GM12878 (cell line): ENCODE measurements around the gene CEACAM6. TPM values are rescaled to one million over a fixed set of nuclear protein-coding genes. Genes with fewer than 3 reads are reported as not detected.

Experiments used
- ATAC-seq: fragments of 200-7000 bp; cut with Tn5 transposase; 3 replicates; pipeline ENCODE4 v1.9.1; 2020; ENCODE audit warnings: mild to moderate bottlenecking, moderate library complexity
- BruUV-seq: library from RNA; stranded (reverse); fragments of 400-500 nt; replicated peaks from 2 replicates; lab custom pipeline; 2021; lab: Mats Ljungman, UMichigan
- CTCF ChIA-PET: fragments of 300-600 bp; sonication (Branson Sonifier 250); formaldehyde crosslinking; extraction: SDS; loops from one replicate; lab custom pipeline; 2021; ENCODE audit warnings: inconsistent platforms; lab: Yijun Ruan, JAX
- POLR2A ChIA-PET: fragments of 350-600 bp; formaldehyde crosslinking; extraction: SDS; loops from one replicate; lab custom pipeline; 2021; ENCODE audit warnings: inconsistent platforms; lab: Charles Lee
- RAD21 ChIA-PET: fragments of 300-600 bp; sonication (Branson Sonifier 250); formaldehyde crosslinking; loops from one replicate; lab custom pipeline; 2023; ENCODE audit warnings: antibody characterized with exemption; ENCODE audit not compliant: unreplicated experiment; lab: Charles Lee
- SMC1A ChIA-PET: fragments of 300-600 bp; sonication (Branson Sonifier 250); formaldehyde crosslinking; loops from one replicate; lab custom pipeline; 2023; ENCODE audit not compliant: unreplicated experiment, uncharacterized antibody; lab: Charles Lee
- DNase-seq: peaks from one replicate; pipeline ENCODE4 v3.0.0-alpha.2; 2011; ENCODE audit warnings: low read depth, low spot score
- FAIRE-seq: peaks from 3 replicates; lab custom pipeline; 2011; peaks lifted over from hg19 to GRCh38; lab: Jason Lieb, UNC
- H2AFZ ChIP-seq: 2 replicates; pipeline ENCODE4 v1.6.0; 2011; ENCODE audit warnings: low read depth, low read length, control low read depth; ENCODE audit not compliant: control insufficient read depth
- H3K27ac ChIP-seq: 2 replicates; pipeline ENCODE4 v1.5.1; 2011; ENCODE audit warnings: control low read depth; ENCODE audit not compliant: control insufficient read depth, insufficient read depth
- H3K27me3 ChIP-seq, 2 experiments: replicated peaks in 1 of 2; 2 replicates each; pipeline versions ENCODE4 v1.6.0 to v1.6.1; 2011; ENCODE audit warnings: low read length in 1 of 2; ENCODE audit not compliant: control insufficient read depth in 2 of 2, insufficient read depth in 2 of 2
- H3K36me3 ChIP-seq, 2 experiments: 2 replicates each; pipeline ENCODE4 v1.5.1; 2011; ENCODE audit warnings: low read length in 1 of 2; ENCODE audit not compliant: control insufficient read depth in 2 of 2, insufficient read depth in 2 of 2
- H3K4me1 ChIP-seq: 2 replicates; pipeline ENCODE4 v1.6.1; 2011; ENCODE audit warnings: mild to moderate bottlenecking, low read length, moderate library complexity, mixed read lengths; ENCODE audit not compliant: control insufficient read depth, insufficient read depth
- H3K4me2 ChIP-seq: 2 replicates; pipeline ENCODE4 v1.6.0; 2011; ENCODE audit warnings: control low read depth; ENCODE audit not compliant: control insufficient read depth, insufficient read depth
- H3K4me3 ChIP-seq: fragments of 200-600 bp; sonication (generic); 2 replicates; pipeline ENCODE4 v1.5.1; 2016
- H3K79me2 ChIP-seq: 2 replicates; pipeline ENCODE4 v1.6.0; 2011; ENCODE audit warnings: low read length; ENCODE audit not compliant: control insufficient read depth, insufficient read depth
- H3K9ac ChIP-seq: 2 replicates; pipeline ENCODE4 v1.8.0; 2011; ENCODE audit warnings: low read length, control low read depth, mixed read lengths; ENCODE audit not compliant: control insufficient read depth, insufficient read depth
- H3K9me3 ChIP-seq: replicated peaks from 3 replicates; pipeline ENCODE4 v1.5.1; 2011; ENCODE audit warnings: mild to moderate bottlenecking, low read length; ENCODE audit not compliant: control insufficient read depth, insufficient read depth
- H4K20me1 ChIP-seq: 2 replicates; pipeline ENCODE4 v1.6.0; 2011; ENCODE audit not compliant: control insufficient read depth, insufficient read depth
- ASH2L ChIP-seq: fragments of 300-600, 200-600 bp; sonication (generic); IDR thresholded peaks from 2 replicates; pipeline ENCODE4 v1.6.1; 2017; ENCODE audit warnings: low read depth, mild to moderate bottlenecking, borderline replicate concordance
- CREM ChIP-seq: IDR thresholded peaks from 2 replicates; pipeline ENCODE4 v1.6.1; 2014; ENCODE audit warnings: antibody characterized with exemption, low read depth
- EZH2 ChIP-seq: IDR thresholded peaks from 2 replicates; pipeline ENCODE4 v1.6.1; 2012; ENCODE audit warnings: low read depth, mild to moderate bottlenecking, control low read depth, inconsistent platforms, low read length, borderline replicate concordance; ENCODE audit not compliant: control insufficient read depth
- IRF4 ChIP-seq: IDR thresholded peaks from 2 replicates; pipeline ENCODE4 v1.6.1; 2011; ENCODE audit warnings: low read depth, low read length
- JUND ChIP-seq: IDR thresholded peaks from 2 replicates; pipeline ENCODE4 v1.6.1; 2012; ENCODE audit warnings: low read depth, mild to moderate bottlenecking, low read length, improper control_type of control experiment, moderate library complexity
- KAT2A ChIP-seq: conservative IDR thresholded peaks from 2 replicates; pipeline ENCODE4 v1.6.1; 2011; ENCODE audit warnings: low read depth, low read length; ENCODE audit not compliant: control insufficient read depth
- MYC ChIP-seq: IDR thresholded peaks from 2 replicates; pipeline ENCODE4 v1.6.1; 2011; ENCODE audit warnings: mild to moderate bottlenecking, low read length, moderate library complexity, inconsistent platforms; ENCODE audit not compliant: insufficient read depth, insufficient replicate concordance, insufficient read length, severe bottlenecking
- PML ChIP-seq: IDR thresholded peaks from 2 replicates; pipeline ENCODE4 v1.6.1; 2012; ENCODE audit warnings: low read length, inconsistent platforms
- POLR2AphosphoS5 ChIP-seq: IDR thresholded peaks from 2 replicates; pipeline ENCODE4 v1.6.1; 2011; ENCODE audit warnings: mild to moderate bottlenecking, low read length, inconsistent platforms
- SMAD5 ChIP-seq: IDR thresholded peaks from 2 replicates; pipeline ENCODE4 v1.6.1; 2016; ENCODE audit warnings: antibody characterized with exemption, low read depth
- STAT1 ChIP-seq: fragments of 450-650 bp; conservative IDR thresholded peaks from 2 replicates; pipeline ENCODE4 v1.6.1; 2014; ENCODE audit warnings: antibody characterized with exemption, mild to moderate bottlenecking
- WGBS: methylation state at CpG from one replicate; pipeline ENCODE4 v1.1.6; 2016; ENCODE audit warnings: low lambda C conversion rate; ENCODE audit not compliant: insufficient replicate concordance, insufficient coverage; ENCODE audit errors: missing lambda C conversion rate; 5-methylcytosine and 5-hydroxymethylcytosine counted together
- in situ Hi-C: fragments of 300-500 bp; cut with MboI; formaldehyde crosslinking; loops from 9 replicates; pipeline ENCODE4 v1.14.3; 2018; ENCODE audit warnings: mixed read lengths
- intact Hi-C: fragments of 100-400 bp; cut with micrococcal nuclease; formaldehyde crosslinking; loops from one replicate; pipeline ENCODE4 v1.14.2; 2022; ENCODE audit not compliant: unreplicated experiment
- polyA plus RNA-seq, 11 experiments: library from polyadenylated mRNA; depleted of rRNA in 4 of 11; unstranded in 6 of 11; stranded (reverse) in 5 of 11; fragments of >200 nt; fragmentation: Nextera tagmentation in 4 of 11; fragmentation: Illumina TruSeq in 1 of 11; extraction: Ambion mirVana in 4 of 11; extraction: Trizol in 1 of 11; gene quantifications; 1 replicate in 1 of 11; 2 replicates in 10 of 11; pipeline versions ENCODE4 v1.2.1 to v1.2.3, GENCODE V29; 2011 to 2016; ENCODE audit warnings: inconsistent platforms in 2 of 11, missing spikeins in 2 of 11, low read depth in 1 of 11
- total RNA-seq, 4 experiments: library from RNA; depleted of rRNA in 3 of 4; stranded (reverse); fragments of >200 nt in 3 of 4; fragmentation: Illumina TruSeq in 1 of 4; extraction: Trizol in 1 of 4; gene quantifications; 2 replicates each; pipeline versions ENCODE4 v1.2.1 to v1.2.3, GENCODE V29; 2013 to 2021
- TF ChIP-seq, protein P1 (sequence below): fragments of 450-650 bp; IDR thresholded peaks from 2 replicates; pipeline ENCODE4 v1.6.1; 2018; ENCODE audit warnings: mild to moderate bottlenecking, low read depth, moderate library complexity; ENCODE audit not compliant: partially characterized antibody
- TF ChIP-seq, protein P2 (sequence below): fragments of 450-650 bp; IDR thresholded peaks from 2 replicates; pipeline ENCODE4 v1.6.1; 2017; ENCODE audit warnings: antibody characterized with exemption, mild to moderate bottlenecking, moderate library complexity
- TF ChIP-seq, protein P3 (sequence below): IDR thresholded peaks from 2 replicates; pipeline ENCODE4 v1.6.1; 2012; ENCODE audit warnings: improper control_type of control experiment, low read depth, low read length; ENCODE audit not compliant: insufficient replicate concordance

Gene CEACAM6
- total and polyA plus RNA-seq, 10 of the 15 experiments (the other 5 are each of a cell fraction or from before 2014, with no cell fraction given) = 0.26 TPM; not detected in 9

DNA sequence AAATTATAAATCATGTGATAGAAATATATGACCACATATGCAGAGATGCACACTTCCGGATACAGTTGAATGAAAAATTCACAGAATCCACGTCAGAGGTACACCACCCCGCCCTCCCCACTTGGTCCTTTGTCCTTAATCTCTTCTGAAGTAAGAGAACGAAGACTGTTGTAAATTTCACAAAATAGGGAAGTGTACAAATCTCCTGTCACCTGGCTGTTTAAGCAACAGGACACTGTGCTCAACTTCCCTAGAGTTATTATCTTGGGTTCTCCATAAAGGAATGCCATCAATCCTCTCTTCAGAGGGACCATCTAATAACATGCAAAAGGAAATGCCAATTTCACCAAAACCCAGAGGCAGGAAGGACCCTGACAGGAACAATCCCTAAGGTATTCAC lies 10.5 kb upstream of the CEACAM6 start:
- no peak for DNase-seq
- in situ Hi-C loops (no loop called here), intact Hi-C loops (no loop called here)
- TF ChIP-seq, protein P1, sequence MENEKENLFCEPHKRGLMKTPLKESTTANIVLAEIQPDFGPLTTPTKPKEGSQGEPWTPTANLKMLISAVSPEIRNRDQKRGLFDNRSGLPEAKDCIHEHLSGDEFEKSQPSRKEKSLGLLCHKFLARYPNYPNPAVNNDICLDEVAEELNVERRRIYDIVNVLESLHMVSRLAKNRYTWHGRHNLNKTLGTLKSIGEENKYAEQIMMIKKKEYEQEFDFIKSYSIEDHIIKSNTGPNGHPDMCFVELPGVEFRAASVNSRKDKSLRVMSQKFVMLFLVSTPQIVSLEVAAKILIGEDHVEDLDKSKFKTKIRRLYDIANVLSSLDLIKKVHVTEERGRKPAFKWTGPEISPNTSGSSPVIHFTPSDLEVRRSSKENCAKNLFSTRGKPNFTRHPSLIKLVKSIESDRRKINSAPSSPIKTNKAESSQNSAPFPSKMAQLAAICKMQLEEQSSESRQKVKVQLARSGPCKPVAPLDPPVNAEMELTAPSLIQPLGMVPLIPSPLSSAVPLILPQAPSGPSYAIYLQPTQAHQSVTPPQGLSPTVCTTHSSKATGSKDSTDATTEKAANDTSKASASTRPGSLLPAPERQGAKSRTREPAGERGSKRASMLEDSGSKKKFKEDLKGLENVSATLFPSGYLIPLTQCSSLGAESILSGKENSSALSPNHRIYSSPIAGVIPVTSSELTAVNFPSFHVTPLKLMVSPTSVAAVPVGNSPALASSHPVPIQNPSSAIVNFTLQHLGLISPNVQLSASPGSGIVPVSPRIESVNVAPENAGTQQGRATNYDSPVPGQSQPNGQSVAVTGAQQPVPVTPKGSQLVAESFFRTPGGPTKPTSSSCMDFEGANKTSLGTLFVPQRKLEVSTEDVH = no peak
- no peak for TF ChIP-seq SMAD5
- TF ChIP-seq IRF4 = no peak
- TF ChIP-seq PML = no peak
- TF ChIP-seq, protein P2, sequence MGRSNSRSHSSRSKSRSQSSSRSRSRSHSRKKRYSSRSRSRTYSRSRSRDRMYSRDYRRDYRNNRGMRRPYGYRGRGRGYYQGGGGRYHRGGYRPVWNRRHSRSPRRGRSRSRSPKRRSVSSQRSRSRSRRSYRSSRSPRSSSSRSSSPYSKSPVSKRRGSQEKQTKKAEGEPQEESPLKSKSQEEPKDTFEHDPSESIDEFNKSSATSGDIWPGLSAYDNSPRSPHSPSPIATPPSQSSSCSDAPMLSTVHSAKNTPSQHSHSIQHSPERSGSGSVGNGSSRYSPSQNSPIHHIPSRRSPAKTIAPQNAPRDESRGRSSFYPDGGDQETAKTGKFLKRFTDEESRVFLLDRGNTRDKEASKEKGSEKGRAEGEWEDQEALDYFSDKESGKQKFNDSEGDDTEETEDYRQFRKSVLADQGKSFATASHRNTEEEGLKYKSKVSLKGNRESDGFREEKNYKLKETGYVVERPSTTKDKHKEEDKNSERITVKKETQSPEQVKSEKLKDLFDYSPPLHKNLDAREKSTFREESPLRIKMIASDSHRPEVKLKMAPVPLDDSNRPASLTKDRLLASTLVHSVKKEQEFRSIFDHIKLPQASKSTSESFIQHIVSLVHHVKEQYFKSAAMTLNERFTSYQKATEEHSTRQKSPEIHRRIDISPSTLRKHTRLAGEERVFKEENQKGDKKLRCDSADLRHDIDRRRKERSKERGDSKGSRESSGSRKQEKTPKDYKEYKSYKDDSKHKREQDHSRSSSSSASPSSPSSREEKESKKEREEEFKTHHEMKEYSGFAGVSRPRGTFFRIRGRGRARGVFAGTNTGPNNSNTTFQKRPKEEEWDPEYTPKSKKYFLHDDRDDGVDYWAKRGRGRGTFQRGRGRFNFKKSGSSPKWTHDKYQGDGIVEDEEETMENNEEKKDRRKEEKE = no peak
- TF ChIP-seq STAT1 = no peak
- no peak for TF ChIP-seq POLR2AphosphoS5
- TF ChIP-seq ASH2L = no peak
- TF ChIP-seq, protein P3, sequence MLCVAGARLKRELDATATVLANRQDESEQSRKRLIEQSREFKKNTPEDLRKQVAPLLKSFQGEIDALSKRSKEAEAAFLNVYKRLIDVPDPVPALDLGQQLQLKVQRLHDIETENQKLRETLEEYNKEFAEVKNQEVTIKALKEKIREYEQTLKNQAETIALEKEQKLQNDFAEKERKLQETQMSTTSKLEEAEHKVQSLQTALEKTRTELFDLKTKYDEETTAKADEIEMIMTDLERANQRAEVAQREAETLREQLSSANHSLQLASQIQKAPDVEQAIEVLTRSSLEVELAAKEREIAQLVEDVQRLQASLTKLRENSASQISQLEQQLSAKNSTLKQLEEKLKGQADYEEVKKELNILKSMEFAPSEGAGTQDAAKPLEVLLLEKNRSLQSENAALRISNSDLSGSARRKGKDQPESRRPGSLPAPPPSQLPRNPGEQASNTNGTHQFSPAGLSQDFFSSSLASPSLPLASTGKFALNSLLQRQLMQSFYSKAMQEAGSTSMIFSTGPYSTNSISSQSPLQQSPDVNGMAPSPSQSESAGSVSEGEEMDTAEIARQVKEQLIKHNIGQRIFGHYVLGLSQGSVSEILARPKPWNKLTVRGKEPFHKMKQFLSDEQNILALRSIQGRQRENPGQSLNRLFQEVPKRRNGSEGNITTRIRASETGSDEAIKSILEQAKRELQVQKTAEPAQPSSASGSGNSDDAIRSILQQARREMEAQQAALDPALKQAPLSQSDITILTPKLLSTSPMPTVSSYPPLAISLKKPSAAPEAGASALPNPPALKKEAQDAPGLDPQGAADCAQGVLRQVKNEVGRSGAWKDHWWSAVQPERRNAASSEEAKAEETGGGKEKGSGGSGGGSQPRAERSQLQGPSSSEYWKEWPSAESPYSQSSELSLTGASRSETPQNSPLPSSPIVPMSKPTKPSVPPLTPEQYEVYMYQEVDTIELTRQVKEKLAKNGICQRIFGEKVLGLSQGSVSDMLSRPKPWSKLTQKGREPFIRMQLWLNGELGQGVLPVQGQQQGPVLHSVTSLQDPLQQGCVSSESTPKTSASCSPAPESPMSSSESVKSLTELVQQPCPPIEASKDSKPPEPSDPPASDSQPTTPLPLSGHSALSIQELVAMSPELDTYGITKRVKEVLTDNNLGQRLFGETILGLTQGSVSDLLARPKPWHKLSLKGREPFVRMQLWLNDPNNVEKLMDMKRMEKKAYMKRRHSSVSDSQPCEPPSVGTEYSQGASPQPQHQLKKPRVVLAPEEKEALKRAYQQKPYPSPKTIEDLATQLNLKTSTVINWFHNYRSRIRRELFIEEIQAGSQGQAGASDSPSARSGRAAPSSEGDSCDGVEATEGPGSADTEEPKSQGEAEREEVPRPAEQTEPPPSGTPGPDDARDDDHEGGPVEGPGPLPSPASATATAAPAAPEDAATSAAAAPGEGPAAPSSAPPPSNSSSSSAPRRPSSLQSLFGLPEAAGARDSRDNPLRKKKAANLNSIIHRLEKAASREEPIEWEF = no peak
- TF ChIP-seq EZH2 = no peak
- no peak for TF ChIP-seq CREM
- TF ChIP-seq KAT2A = no peak
- TF ChIP-seq MYC = no peak
- TF ChIP-seq JUND = no peak

More for the DNA sequence above, 10.5 kb upstream of the CEACAM6 start:
- ChIA-PET POLR2A (no interaction called here), SMC1A (interaction anchor here (1.0 kb wide), 1 partner anchor 52 kb away, joined by 3 read pairs; no protein-coding TSS in a partner anchor), RAD21 (no interaction called here), CTCF (interaction anchor here (0.9 to 1.3 kb wide), 3 partner anchors 38 to 102 kb away, joined by 3 read pairs; no protein-coding TSS in a partner anchor)
- peaks cover 0 to 6% of the 10 kb centered on the region in 2 experiments; a peak in 1 of 4 replicates for H3K27me3 ChIP-seq
- H3K27ac ChIP-seq = no peak overlapping the region
- no peaks in the 10 kb centered on the region for H3K36me3 ChIP-seq
- no peak for FAIRE-seq
- no peaks in the 10 kb centered on the region for H3K79me2 ChIP-seq
- H3K4me2 ChIP-seq = no peak overlapping the region
- H3K9ac ChIP-seq = no peak overlapping the region
- WGBS = 3% methylated on average over 4 of the region's 4 CpGs
- H4K20me1 ChIP-seq = no peaks in the 10 kb centered on the region
- ATAC-seq = no peak
- no peak overlapping the region for H3K4me3 ChIP-seq
- no peak overlapping the region for H2AFZ ChIP-seq
- H3K9me3 ChIP-seq = no peaks in the 10 kb centered on the region
- no TSS peak for BruUV-seq
- no peaks in the 10 kb centered on the region for H3K4me1 ChIP-seq
